Umbilical cord (tissue), 2 donors: ENCODE results near the gene HSF2. TPM values are rescaled to one million over a fixed set of nuclear protein-coding genes. Genes with fewer than 3 reads are reported as not detected.
A peak's percentile ranks its signal among the peaks of the same experiment; 100 is the strongest.

Experiments
- DNase-seq: peaks from one replicate; pipeline ENCODE4 v3.0.0-alpha.2; 2015; ENCODE audit warnings: low spot score
- total RNA-seq: library from RNA; depleted of rRNA; stranded (reverse); fragments of >200 nt; gene quantifications from one replicate; pipeline ENCODE4 v1.2.3, GENCODE V29; 2014; ENCODE audit warnings: low replicate concordance; ENCODE audit not compliant: insufficient read depth

HSF2 gene
- total RNA-seq, 1 donor from 2014 or later, result 8.9 TPM

- DNase-seq, result no peak
These were observed 451 bp upstream of the HSF2 start for GRCh38 chr6:122399055-122399347.

GRCh38 chr6:122400121-122400450 lies 634 bp downstream of the HSF2 start:
- DNase-seq, result no peak

DNA sequence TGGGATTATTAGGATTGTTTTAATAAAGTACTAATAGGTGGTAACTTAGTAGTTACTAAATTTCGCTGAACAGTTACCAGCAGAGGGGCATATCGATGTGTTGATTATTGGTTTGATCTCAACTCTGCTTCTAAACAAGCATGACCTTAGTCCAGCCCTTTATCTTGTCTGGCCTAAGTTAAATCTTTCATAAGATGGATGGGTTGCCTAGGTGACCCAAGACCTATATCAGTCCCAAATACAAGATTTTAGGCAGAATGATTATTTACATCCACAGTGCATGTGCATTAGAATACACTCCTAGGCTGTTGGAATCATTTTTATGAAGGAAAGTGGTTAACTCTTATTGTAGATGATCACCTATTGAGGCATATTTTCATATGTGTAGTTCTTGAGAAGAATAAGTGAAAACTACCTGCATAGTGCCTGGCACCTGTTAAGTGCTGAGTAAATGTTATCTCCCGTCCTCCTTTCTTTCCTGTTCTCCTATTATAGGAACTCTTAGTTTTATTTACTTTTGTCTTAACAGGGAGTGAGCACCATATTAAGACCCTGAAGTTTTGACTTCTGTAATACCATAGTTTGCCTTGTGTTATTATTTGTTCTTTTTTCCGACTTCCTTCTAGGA lies 1.1 kb downstream of the HSF2 start:
- DNase-seq, result peak; percentile 2

DNA sequence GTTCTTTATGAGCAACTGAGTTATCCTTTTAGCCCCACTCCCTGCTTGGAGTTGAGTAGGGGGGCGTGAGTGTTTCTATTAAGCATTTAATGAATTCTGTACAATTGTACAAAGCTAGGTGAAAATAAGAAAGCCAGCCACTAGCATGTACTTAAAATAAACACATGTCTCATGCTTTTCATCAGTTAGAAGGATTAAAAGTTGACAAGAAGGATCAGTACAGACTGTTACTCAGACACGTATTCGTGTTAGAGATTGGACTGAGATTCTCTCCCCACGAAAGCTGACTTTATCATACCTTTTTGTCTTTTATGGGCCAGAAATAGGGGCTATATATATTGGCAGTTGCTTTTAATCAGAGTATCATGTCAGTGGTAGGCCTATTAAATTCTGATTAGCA lies 1.7 kb downstream of the HSF2 start:
- DNase-seq, result no peak

DNA sequence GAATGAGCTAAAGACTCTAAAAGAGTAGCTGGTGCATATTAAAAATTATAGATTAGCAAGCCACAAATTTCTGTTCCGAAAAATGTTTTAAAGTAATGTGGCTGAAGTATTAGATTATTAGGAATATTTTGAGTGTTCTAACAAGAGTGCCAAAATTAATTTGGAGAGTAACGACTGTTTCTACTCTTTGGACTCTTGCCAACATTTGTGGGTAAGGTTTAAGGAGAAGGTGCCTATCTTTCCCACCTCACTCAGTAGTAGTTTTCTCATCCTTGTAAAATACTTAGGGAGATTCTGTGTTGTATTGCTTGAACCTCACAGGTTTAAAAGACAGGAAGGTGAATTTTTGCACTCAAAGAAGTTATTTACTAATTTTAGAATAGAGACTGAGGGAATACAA lies 5.0 kb downstream of the HSF2 start:
- no peak for DNase-seq

- no peak for DNase-seq
These were observed 6.0 kb downstream of the HSF2 start for GRCh38 chr6:122405417-122405816.

DNA sequence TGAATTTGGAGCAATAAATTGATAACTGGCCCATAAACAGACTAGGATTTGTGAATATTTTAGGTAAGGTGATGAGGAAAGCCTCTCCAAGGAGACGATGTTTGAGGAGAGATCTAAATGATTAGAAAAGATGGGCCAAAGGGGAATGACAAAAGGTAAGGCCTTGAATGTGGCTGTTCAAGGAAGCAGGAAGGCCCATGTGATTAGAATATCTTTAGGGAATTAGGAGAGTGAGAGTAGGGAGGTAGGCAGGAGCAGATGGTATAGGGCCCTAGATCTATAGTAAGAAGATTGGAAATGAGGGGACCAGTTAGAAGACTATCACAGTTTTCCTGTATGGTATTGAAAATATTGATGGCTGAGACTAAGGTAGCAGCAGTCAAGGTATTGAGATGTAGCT lies 6.7 kb downstream of the HSF2 start:
- no peak for DNase-seq

DNA sequence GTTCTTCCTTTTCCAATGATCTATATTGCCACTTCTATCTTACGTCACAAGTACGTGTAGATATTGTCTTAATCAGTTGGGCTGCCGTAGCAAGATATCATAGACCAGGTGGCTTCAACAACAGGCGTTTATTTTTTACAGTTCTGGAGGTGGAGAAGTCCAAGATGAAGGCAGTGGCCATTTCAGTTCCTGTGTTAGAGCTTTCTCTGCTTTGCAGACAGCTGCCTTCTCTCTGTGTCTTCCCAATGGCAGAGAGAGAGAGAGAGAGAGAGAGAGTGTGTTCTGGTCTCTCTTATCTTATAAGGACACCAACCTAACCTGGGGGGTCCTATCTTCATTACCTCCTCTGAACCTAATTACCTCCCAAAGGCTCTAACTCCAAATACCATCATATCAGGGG lies 8.3 kb downstream of the HSF2 start:
- no peak for DNase-seq

- DNase-seq, result no peak
These were observed 8.8 kb downstream of the HSF2 start for GRCh38 chr6:122408240-122408639.

DNA sequence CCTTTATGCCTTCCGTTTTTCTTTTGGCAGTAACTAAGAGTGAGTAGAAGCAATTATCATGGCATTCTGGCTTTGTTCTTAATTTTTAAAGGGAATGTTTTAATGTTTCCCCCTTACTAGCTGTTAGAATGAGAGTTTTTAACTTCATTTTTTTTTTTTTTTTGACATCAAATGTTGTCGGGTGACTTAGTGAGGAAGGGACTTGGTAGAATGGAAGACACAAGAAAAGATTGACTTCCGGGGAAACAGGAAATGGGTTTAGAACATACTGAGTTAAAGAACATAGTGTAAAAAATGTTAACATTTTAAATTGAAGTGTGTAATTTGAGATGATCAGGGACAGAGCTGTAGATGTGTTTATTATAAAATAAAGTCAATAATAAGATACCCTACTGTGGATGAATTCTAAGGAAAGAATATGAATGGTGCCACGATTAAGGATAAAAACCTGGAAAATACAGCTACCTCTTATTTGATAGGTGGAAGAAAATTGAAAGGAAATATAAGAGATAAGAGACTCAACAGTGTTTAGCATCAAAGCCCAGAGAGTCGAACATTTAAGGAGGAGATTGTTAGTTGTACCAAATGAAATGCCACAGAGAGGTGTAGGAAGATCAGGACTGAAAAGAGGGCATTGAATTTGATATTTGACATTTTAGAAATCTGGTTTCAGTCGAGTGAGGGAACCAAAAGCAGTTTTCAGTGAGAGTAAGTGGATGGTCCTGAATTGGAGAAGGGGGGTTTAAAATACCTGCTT lies 9.4 kb downstream of the HSF2 start:
- no peak for DNase-seq

DNA sequence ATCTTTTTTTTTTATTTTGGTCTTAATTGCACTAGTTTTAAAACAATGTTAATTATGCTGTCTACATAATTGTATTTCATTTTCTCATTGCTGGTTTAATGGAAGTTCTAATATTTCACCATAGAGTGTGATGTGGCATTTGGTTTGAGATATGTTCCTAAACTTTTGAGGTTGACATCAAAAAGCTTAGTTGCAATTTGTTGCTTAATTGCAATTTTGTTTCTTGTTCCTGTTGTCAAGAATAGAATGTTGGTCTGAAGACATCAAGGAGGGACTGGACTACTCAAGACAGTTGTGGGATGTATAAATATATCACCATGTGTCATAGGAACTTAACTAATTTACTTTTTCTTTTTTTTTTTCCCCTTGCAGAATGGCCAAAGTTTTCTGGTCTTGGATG lies 12.5 kb downstream of the HSF2 start:
- no peak for DNase-seq

DNA sequence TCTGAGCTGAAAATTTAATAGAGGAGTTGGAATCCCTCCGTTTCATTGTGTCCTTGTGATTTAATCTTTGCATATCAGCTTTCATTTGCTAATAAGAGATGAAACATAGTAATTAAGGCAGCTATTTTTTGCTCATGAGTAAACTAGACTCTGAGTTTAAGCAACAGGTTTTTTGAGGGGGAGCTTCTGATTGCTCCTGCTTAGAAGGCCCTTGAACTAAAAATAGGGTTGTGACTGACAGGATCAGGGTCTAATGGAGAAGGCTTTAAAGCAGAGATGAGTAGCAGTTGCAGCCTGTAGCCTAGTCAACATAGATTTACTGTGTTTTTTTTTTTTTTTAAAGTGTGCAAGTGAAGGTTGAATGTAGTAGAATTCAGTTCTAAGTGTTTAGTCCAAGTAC lies 17.4 kb downstream of the HSF2 start:
- DNase-seq, result no peak

DNA sequence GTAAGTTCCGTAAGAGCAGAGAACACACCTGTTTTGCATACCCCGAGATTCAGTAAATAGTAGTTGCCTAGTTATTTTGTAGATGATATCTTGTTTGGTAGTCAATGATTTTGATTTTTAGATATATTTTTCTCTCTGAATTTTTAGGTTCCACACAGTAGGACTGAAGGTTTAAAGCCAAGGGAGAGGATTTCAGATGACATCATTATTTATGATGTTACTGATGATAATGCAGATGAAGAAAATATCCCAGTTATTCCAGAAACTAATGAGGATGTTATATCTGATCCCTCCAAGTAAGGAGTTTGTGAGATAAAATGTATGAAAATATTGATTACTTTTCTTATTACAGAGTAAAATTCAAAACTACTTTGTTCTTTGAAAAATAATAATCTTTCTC lies 22.6 kb downstream of the HSF2 start:
- DNase-seq, result no peak

DNA sequence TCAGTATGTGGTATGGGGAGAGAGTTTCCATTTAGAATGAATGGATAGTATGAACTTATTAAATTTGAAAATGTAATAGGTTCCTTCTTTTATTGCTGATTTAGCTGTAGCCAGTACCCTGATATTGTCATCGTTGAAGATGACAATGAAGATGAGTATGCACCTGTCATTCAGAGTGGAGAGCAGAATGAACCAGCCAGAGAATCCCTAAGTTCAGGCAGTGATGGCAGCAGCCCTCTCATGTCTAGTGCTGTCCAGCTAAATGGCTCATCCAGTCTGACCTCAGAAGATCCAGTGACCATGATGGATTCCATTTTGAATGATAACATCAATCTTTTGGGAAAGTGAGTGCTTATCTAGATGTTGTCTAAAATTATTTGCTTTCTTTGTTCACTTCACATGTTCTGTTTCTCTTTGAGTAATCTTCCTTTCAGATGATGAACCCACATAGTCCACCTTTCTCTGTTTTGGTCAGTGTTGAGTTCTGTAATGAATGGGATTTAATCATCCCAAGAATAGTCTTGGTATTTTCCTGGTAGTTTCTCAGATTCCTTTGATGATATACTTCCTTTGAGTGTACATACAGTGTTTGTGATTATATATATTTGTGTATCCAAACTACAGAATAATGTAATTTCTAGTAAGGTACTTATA lies 23.3 kb downstream of the HSF2 start:
- DNase-seq, result no peak

DNA sequence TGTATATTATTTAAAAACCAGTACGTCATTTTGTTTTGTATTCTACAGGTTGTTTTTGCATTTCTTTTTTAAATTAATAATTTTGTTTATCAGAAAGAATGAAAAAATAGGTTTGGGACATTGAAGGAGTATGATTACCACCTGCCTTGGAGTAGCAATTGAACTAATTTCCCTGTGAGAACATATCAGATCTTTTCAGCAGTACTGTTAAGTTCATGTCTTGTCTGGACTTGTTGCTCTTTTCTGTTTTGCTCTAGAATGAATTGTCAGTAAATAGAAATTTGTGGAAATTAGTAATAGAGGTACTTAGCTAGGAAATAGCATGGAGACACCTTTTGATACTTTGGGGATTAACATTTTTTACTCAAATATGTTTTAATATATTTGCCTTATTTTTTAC lies 24.3 kb downstream of the HSF2 start:
- no peak for DNase-seq

DNA sequence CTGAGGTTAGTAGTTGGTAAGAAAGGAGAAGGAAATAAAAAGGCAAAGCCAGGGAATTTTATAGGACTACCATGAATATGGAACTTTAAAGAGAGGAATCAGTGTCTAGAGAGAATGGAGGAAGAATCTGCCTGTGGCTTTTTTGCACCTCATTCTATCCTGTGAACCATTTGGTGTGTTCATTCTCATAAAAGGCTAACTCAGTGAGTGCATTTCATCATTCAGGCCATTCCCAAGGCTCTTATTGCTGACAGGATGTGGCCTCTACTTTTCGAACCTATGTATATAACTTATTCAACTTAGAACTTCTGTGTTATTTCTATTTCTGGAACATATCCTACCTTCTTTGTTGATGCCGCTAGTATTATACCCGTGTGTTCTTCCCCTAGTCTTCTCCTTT lies 27.1 kb downstream of the HSF2 start:
- no peak for DNase-seq

DNA sequence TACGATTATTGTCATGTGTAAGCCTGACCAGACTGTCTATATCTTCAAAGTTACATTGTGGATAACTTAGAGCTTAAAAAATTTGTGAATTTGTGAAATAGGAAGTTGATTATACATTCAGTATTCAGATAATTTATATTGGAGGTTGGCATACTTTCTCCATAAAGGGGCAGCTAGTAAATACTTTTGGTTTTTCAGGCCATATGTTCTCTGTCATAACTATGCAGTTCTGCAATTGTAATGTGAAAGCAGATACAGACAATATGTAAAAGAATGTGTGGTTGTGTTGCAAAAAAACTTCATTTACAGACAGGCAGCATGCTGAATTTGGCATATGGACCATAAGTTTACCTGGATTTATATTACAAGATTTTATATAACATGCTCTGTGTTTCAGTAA lies 29.3 kb downstream of the HSF2 start:
- no peak for DNase-seq

DNA sequence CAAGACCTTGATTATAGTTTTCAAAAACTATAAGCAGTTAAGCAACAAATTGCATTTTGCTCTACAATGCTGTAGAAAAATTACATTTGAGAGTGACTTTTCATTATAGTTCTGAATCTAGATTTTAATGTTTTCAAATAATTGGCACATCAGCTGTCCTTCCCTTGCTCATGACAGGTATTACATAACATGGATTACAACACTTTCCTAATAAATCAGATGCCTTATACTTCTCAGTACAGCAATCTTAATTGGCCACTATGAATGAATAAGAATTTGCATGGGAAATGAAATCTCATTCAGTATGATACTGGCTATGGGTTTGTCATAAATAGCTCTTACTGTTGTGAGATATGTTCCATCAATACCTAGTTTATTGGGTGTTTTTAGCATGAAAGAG lies 29.9 kb downstream of the HSF2 start:
- DNase-seq, result no peak

DNA sequence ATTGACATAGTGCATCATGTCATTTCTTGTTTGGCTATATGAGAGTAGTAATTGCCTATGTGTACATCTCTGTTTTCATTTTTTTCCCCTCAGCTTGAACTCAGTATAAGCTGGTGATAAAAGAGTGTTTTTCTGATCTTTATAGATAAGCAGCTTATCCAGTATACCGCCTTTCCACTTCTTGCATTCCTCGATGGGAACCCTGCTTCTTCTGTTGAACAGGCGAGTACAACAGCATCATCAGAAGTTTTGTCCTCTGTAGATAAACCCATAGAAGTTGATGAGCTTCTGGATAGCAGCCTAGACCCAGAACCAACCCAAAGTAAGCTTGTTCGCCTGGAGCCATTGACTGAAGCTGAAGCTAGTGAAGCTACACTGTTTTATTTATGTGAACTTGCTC lies 32.3 kb downstream of the HSF2 start:
- DNase-seq, result no peak

- DNase-seq, result no peak
These were observed 33.4 kb downstream of the HSF2 start for GRCh38 chr6:122432816-122433215.

DNA sequence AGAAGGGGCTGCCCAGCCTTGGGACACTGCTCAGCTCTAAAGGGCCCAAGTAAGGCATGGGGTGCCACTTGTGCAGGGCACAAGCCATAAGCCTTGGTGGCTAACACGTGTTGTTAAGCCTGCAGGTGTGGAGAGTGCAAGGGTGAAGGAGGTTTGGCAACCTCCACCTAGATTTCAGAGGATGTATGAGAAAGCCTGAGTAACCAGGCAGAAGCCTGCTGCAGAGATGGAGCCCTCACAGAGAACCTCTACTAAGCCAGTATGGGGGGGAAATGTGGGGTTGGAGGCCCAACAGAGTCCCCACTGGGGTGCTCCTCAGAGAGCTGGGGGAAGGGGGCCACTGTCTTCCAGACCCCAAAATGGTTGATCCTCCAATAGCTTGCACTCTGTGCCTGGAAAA lies 39.5 kb downstream of the HSF2 start:
- no peak for DNase-seq

GRCh38 chr6:122445274-122445673 lies 45.8 kb downstream of the HSF2 start:
- DNase-seq, result no peak

DNA sequence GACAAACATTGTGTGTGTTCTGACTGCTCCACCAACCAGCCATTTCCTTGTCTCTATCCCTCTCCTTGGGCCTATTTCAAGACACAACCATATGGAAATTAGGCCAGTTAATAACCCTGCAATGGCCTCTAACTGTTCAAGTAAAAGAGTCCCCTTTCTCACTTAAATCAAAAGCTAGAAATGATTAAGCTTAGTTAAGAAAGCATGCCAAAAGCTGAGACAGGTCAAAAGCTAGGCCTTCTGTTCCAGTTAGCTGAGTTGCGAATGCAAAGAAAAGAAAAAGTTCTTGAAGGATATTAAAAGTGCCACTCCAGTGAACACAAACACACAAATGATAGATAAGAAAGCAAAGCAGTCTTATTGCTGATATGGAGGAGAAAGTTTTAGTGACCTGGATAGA lies 49.6 kb downstream of the HSF2 start:
- DNase-seq, result no peak

DNA sequence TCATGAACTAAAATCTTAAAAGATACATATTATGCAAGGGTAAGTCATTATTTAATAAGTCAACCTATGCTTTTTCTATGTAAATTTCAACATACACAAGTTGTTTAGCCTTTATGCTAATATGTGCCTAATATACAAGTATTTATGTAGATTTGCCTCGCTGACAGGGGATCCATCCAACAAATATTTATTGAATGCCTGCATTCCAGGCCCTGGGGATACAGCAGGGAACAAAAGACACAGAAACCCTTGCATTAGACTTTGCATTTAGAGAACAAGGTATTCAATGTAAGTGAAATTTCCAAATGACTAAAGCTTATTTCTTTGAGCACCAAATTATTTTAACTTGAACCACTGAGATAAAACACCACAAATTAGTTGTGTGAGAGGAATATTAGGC lies 53.1 kb downstream of the HSF2 start:
- no peak for DNase-seq
